SK-N-SH treated with all-trans-retinoic acid at 6 μM for 48 hours (cell line): Measurements from ENCODE around the gene NOTCH2.

Experiments
- ARNTL ChIP-seq: fragments of 450-650 bp; formaldehyde crosslinking; IDR thresholded peaks from 2 replicates; pipeline ENCODE4 v1.5.0; 2020; ENCODE audit warnings: low read depth, mild to moderate bottlenecking, moderate library complexity, borderline replicate concordance
- CREB5 ChIP-seq: fragments of 250-450 bp; sonication (Bioruptor Pico); IDR thresholded peaks from 2 replicates; pipeline ENCODE4 v1.5.1; 2020; ENCODE audit warnings: low read depth, mild to moderate bottlenecking, moderate library complexity
- PATZ1 ChIP-seq: fragments of 250-450 bp; sonication (Bioruptor Pico); IDR thresholded peaks from 2 replicates; pipeline ENCODE4 v1.8.0; 2020; ENCODE audit warnings: mild to moderate bottlenecking, moderate library complexity, borderline replicate concordance
- RARB ChIP-seq: fragments of 250-450 bp; sonication (Bioruptor Pico); IDR thresholded peaks from 2 replicates; pipeline ENCODE4 v1.8.0; 2021; ENCODE audit warnings: mild to moderate bottlenecking, moderate library complexity
- SNAI2 ChIP-seq: fragments of 250-450 bp; sonication (Bioruptor Pico); IDR thresholded peaks from 2 replicates; pipeline ENCODE4 v1.5.0; 2020; ENCODE audit warnings: mild to moderate bottlenecking, moderate library complexity
- TSHZ2 ChIP-seq: fragments of 250-450 bp; sonication (Bioruptor Pico); IDR thresholded peaks from 2 replicates; pipeline ENCODE4 v1.5.0; 2020; ENCODE audit warnings: mild to moderate bottlenecking, moderate library complexity
- ZFP3 ChIP-seq: fragments of 250-450 bp; sonication (Bioruptor Pico); IDR thresholded peaks from 2 replicates; pipeline ENCODE4 v1.5.0; 2020; ENCODE audit warnings: mild to moderate bottlenecking, moderate library complexity
- ZFP30 ChIP-seq: fragments of 450-650 bp; formaldehyde crosslinking; IDR thresholded peaks from 2 replicates; pipeline ENCODE4 v1.5.0; 2022; ENCODE audit warnings: mild to moderate bottlenecking, moderate library complexity
- ZNF565 ChIP-seq: fragments of 450-650 bp; formaldehyde crosslinking; conservative IDR thresholded peaks from 2 replicates; pipeline ENCODE4 v1.5.0; 2020; ENCODE audit warnings: low read depth, mild to moderate bottlenecking, moderate library complexity
- ZNF70 ChIP-seq: fragments of 450-650 bp; formaldehyde crosslinking; IDR thresholded peaks from 2 replicates; pipeline ENCODE4 v1.5.0; 2020; ENCODE audit warnings: mild to moderate bottlenecking, moderate library complexity

- no peak for TF ChIP-seq PATZ1 (CRISPR knock-in tag)
- no peak for TF ChIP-seq ARNTL (CRISPR knock-in tag)
- no peak for TF ChIP-seq TSHZ2 (CRISPR knock-in tag)
- TF ChIP-seq RARB: no peak
- TF ChIP-seq ZFP3: no peak
- no peak for TF ChIP-seq CREB5
- no peak for TF ChIP-seq ZFP30 (CRISPR knock-in tag)
- no peak for TF ChIP-seq ZNF565
- no peak for TF ChIP-seq ZNF70 (CRISPR knock-in tag)
- TF ChIP-seq SNAI2 (CRISPR knock-in tag): no peak
These were observed 207.2 kb downstream of the NOTCH2 start for GRCh38 chr1:119862276-119862675.
